ENCODE measurements around the gene SASH1. TPM values are rescaled to one million over a fixed set of nuclear protein-coding genes. Genes with fewer than 3 reads are reported as not detected.

SASH1 gene
- total RNA-seq, 1 experiment from 2014 or later, result 33.2 TPM

- WGBS (ENCODE audit: extremely low coverage, insufficient read length, low lambda C conversion rate), result no CpG with 5 or more reads among the region's 6 CpGs
- H3K4me2 ChIP-seq (ENCODE audit: insufficient read depth, insufficient read length, low read length), result no peak overlapping the region
- no peaks in the 10 kb centered on the region for H3K79me1 ChIP-seq (ENCODE audit: insufficient read depth, low read depth, low read length, poor library complexity, severe bottlenecking)
- no peaks in the 10 kb centered on the region for H3K27me3 Mint-ChIP-seq (ENCODE audit: low read depth)
- H2BK120ac ChIP-seq (ENCODE audit: low read depth, low read length, poor library complexity, severe bottlenecking), result no peak overlapping the region
- H3K27me3 ChIP-seq (ENCODE audit: insufficient read depth, low read length), result no peaks in the 10 kb centered on the region
- no peak for DNase-seq
- no peaks in the 10 kb centered on the region for H3K79me2 ChIP-seq (ENCODE audit: insufficient read depth, low read length)
- no peak for TF ChIP-seq CTCF (conservative IDR thresholded peaks at IDR 0.05)
- H3K27ac Mint-ChIP-seq, result no peak overlapping the region
- H4K20me1 ChIP-seq (ENCODE audit: control insufficient read depth, insufficient read depth, insufficient read length), result peaks cover 3% of the 10 kb centered on the region
- H4K5ac ChIP-seq (ENCODE audit: insufficient read length, low read depth, low read length), result no peak overlapping the region
- no peaks in the 10 kb centered on the region; the same call in 1 of the 2 replicates for H3K4me1 ChIP-seq (ENCODE audit: insufficient read depth, low read length)
- peaks cover 21 to 23% of the 10 kb centered on the region in 2 experiments for H3K4me1 Mint-ChIP-seq
- no peak overlapping the region for H3K4me3 Mint-ChIP-seq
- no peak overlapping the region for H2BK12ac ChIP-seq (ENCODE audit: insufficient read length, low read depth, low read length)
- H3K9me3 ChIP-seq (ENCODE audit: control insufficient read depth, low read depth, low read length), result no peaks in the 10 kb centered on the region
- H3K36me3 Mint-ChIP-seq (ENCODE audit: insufficient read depth in 1 of 3, low read depth in 3 of 3), result peaks cover 32 to 67% (median 61%) of the 10 kb centered on the region in 3 experiments
- H3K56ac ChIP-seq (ENCODE audit: insufficient read length, low read depth, low read length), result no peak overlapping the region
- H3K9me3 Mint-ChIP-seq, result no peaks in the 10 kb centered on the region
- H3K23me2 ChIP-seq (ENCODE audit: insufficient read length, low read depth, low read length, poor library complexity, severe bottlenecking), result no peaks in the 10 kb centered on the region
- H3T11ph ChIP-seq (ENCODE audit: low read length), result no peak overlapping the region
- no peak overlapping the region for H2BK20ac ChIP-seq (ENCODE audit: low read depth, low read length, poor library complexity, severe bottlenecking)
- no peak overlapping the region for H2BK5ac ChIP-seq (ENCODE audit: insufficient read length, low read length)
- H3K18ac ChIP-seq (ENCODE audit: insufficient read length, low read depth, low read length), result no peak overlapping the region
- H3K4ac ChIP-seq (ENCODE audit: low read depth, low read length), result no peak overlapping the region
- H3K27ac ChIP-seq (ENCODE audit: insufficient read length, low read depth, low read length), result no peak overlapping the region
- no peak overlapping the region for H3K9ac ChIP-seq (ENCODE audit: extremely low read depth, insufficient read length, low read length)
- H3K23ac ChIP-seq (ENCODE audit: insufficient read length, low read depth, low read length), result no peak overlapping the region
- no peak overlapping the region for H2AFZ ChIP-seq (ENCODE audit: low read length)
- no peak overlapping the region for H4K8ac ChIP-seq (replicated peaks; ENCODE audit: insufficient read length, low read depth, low read length)
- no peak overlapping the region for H2AK5ac ChIP-seq (ENCODE audit: insufficient read length, low read length)
- H4K91ac ChIP-seq (ENCODE audit: insufficient read length, low read depth, low read length), result no peak overlapping the region
- H2BK15ac ChIP-seq (ENCODE audit: low read depth, low read length), result no peak overlapping the region
- H3K14ac ChIP-seq (ENCODE audit: insufficient read depth, low read length), result no peak overlapping the region
These were observed 192.2 kb downstream of the SASH1 start for GRCh38 chr6:148534871-148535270.
